ENCODE measurements around the gene RELN.

RELN gene

DNA sequence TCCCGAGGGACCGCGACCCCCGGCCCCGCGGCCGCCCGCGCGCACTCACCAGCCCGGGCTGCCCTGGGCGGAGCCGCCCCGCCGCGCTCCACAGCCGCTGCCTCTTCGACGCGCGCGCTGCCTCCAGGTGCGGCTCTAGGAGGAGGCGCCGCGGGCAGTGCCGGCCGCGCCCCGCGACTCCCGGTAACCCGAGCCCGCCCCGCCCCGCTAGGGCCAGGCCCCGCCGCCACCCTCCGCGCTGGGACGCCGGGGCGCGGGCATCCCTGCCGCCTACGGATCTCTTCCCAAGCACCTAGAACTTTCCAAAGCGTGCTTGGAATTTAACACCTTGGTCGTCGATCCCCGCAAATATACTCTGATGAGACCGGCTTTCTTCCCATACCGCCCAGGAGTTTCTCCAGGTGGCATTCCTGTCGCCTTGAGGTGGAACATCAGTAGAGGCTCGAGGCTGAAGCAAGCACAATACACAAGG is 543.4 kb downstream of the RELN start, which contains the start of gene SLC26A5:
Gene SLC26A5, minus strand, starts transcription at position 159 of the 472 bp plus-strand sequence. CDS start 24,693 bp downstream, outside the sequence.
- no peak for DNase-seq

DNA sequence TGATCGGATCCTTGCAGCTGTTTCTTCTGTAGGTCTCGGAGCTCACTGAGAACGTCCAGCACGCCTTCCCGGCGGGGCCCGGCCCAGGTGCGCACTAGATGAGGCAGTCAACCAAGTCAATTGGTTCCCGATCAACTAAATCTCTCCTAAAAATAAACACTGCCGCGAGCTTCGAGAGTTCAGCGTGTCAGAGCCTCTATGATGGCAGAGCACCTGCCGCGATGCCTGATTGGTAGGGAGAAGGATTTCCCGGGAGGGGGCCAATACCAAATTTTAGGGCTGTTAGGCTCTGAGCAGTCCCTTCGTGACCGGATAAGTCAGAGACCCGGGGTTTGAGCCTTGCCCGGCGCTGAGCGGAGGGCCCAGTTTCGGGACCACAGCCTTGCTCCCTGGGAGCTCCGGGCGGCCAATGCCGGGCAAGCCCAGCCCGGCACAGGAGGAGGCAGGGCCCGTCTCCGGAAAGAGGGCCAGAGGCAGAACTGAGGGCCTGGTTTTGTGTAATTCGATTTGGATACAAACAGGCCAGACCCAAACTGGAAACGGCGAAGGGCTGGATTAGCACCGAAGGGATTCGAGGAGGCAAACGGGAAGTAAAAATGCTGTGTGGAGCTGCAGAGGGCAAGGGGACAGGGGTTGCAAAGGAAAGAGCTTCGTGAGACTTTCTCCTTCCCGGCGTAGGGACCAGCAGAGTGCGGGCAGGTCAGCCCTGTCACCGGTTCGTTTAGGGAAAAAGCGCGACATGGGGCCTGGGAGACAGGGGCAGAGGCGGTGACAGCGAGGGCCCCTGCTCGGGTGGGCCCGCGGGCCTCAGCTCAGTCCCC is 544.0 kb downstream of the RELN start:
- no peak for DNase-seq

DNA sequence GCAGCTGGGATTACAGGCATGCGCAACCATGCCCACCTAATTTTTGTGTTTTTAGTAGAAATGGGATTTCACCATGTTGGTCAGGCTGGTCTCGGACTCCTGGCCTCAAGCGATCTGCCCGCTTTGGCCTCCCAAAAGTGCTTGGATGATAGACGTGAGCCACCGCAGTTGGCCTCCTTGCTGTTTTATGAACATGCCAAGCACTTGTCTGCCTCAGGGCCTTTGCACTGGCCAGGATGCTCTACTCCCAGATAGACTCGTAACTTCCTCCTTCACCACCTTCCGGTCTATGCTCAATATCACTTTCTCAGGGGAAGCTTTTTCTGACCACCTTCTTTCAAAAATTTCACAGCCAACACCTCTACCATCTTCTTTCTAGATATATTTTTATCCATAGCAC is 549.8 kb downstream of the RELN start:
- no peak for DNase-seq

DNA sequence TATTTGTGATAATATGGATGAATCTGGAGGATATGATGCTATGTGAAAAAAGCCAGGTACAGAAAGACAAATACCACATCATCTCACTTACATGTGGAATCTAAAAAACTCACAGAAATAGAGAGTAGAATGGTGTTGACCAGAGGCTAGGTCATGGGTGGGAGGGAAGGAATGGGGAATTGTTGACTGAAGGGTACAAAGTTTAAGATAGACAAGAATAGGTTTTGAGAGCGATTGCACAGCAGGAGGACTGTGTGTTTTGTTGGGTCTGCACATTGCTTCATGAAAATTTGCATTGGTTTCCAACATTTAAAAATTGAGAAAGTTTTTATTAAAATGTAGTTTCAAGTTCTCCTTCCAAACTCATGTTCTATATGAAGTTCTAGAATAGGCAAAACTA is 551.8 kb downstream of the RELN start:
- no peak for DNase-seq

DNA sequence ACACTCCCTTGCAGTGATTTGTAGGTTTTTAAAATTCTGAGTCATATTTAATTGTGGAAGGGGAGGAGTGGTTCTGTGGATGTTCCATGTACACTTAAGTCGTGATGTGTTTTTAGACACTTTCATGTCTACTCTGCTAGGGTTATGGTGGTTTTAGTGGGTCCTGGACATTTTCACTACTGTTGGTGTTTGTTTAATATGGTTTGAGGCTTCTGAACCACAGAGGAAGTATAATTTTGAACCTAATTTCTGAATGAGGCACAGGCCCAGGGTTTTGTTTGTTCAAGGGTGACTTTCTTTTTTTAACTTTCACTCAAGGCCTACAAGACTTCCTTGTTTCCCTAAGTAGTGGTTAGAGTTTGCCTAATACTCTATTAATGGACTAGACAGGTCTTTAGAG is 556.7 kb downstream of the RELN start:
- DNase-seq = peak; percentile 31

DNA sequence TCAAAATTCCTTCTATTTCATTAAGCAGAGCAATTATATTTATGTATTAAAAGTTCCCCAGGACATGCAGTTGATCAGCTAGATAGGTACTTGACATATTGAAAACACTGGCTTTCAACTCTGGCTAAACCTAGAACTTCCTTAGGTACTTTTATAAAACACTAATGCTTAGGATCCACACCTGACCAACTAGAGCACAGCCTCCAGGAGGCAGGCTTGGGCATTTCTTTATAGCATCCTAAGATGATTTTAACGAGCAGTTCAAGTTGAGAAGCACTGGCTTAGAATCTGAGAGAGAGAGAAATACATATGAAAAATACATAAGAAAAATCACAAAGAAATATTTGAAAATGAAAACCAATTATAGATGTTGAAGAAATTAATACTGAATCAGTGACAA is 564.3 kb downstream of the RELN start:
- no peak for DNase-seq

DNA sequence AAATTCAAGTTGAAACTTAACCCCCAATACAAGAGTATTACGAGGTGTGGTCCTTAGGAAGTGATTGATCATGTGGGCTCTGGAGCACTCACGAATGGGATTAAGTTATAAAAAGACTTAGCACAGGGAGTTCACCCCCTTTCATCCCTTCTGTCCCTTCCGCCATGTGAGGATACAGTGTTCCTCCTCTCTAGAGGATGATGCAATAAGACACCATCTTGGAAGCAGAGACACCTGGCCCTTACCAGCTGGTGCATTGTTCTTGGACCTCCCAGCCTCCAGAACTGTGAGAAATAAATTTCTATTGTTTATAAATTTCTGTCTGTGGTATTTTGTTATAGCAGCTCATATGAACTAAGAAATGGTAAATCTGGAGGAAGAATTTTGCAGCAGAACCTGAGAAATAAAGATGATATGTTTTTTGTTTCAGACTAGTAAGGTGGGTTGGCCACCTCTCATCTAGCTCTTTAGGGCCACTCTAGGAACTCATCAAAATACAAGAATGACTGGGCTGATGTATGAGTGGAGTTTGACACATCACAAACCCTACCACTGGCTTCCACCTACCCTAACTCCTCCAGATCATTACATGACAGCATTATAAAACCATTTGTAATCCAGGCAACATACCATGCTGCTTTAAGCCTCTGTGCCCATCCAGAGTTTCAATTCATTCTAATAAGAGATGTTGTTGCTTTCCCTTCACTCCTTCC is 565.8 kb downstream of the RELN start:
- no peak for DNase-seq
